22Rv1 (cell line): Measurements from ENCODE around the gene GRK3.
"Not testable (repeated sequence)": the region's sequence is repeated elsewhere in the genome, so short reads cannot be mapped to it uniquely, and the experiment has no call there.

Experiments
- H3K27ac ChIP-seq: fragments of 450-650 bp; 2 replicates; pipeline ENCODE4 v1.5.1; 2017
- CTCF ChIP-seq: fragments of 450-650 bp; IDR thresholded peaks from 2 replicates; pipeline ENCODE4 v1.5.1; 2017; ENCODE audit warnings: mild to moderate bottlenecking
- ZFX ChIP-seq: fragments of 450-650 bp; IDR thresholded peaks from 2 replicates; pipeline ENCODE4 v1.6.1; 2017; ENCODE audit warnings: antibody characterized with exemption, borderline replicate concordance

GRK3 gene

GRCh38 chr22:25546242-25546641, 18.2 kb upstream of the GRK3 start:
- TF ChIP-seq CTCF = no peak
- no peak for TF ChIP-seq ZFX
- no peak overlapping the region for H3K27ac ChIP-seq

- no peak overlapping the region for H3K27ac ChIP-seq
- TF ChIP-seq CTCF (no peak), ZFX (no peak)
These were observed 17.7 kb upstream of the GRK3 start for GRCh38 chr22:25546751-25547150.

DNA sequence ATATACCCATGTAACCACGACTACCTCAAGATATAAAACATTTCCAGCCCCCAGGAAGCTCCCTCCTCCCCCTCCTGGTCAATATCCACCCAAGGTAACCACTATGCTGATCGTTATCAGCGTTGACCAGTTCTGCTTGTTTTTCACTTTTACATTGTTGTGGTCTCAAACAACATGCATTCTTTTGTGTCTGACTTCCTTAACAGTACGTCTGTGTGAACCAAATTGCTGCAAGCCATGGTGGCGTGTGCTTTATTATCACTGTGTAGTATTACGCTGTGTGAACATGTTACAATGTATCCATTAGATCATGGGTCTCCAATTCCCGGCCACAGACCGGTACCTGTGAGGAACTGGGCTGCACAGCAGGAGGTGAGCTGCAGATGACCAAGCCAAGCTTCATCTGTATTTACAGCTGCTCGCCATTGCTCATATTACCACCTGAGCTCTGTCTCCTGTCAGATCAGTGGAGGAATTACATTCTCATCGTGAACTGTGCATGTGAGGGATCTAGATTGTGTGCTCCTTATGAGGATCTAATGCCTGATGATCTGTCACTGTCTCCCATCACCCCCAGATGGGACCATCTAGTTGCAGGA, 15.5 kb upstream of the GRK3 start:
- no peak overlapping the region for H3K27ac ChIP-seq
- TF ChIP-seq ZFX = no peak

GRCh38 chr22:25551396-25551795, 13.1 kb upstream of the GRK3 start:
- H3K27ac ChIP-seq = no peak overlapping the region
- TF ChIP-seq ZFX = no peak
- TF ChIP-seq CTCF = no peak

GRCh38 chr22:25552405-25552804, 12.1 kb upstream of the GRK3 start:
- H3K27ac ChIP-seq = not testable (repeated sequence)

DNA sequence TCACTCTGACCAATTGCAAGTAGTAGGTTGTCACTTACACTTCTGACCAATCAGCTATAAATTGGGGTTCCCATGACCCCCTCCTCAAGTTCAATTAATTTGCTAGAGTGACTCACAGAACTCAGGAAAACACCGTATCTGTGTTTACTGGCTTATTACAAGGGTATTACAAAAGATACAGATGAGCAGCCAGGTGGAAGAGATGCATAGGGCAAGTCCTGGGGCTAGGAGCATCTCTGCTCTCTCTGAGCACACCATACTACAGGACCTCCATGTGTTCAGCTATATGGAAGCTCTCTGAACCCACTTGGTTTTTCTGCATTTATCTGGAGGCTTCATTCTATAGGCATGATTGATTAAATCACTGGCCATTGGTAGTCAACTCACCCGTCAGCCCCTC, 11.3 kb upstream of the GRK3 start:
- H3K27ac ChIP-seq = no peak overlapping the region
- TF ChIP-seq ZFX (no peak), CTCF (no peak)

GRCh38 chr22:25554238-25554671, 10.2 kb upstream of the GRK3 start:
- H3K27ac ChIP-seq = no peak overlapping the region

GRCh38 chr22:25554689-25555088, 9.8 kb upstream of the GRK3 start:
- TF ChIP-seq CTCF (no peak), ZFX (no peak)

More at GRCh38 chr22:25554238-25554671, 10.2 kb upstream of the GRK3 start:
- no peak for TF ChIP-seq ZFX
- TF ChIP-seq CTCF = no peak

More at GRCh38 chr22:25554689-25555088, 9.8 kb upstream of the GRK3 start:
- no peak overlapping the region for H3K27ac ChIP-seq
